GM19043 (cell line): ENCODE results near the gene ASB7.

Source experiments
- ATAC-seq: cut with Tn5 transposase; IDR thresholded peaks from one replicate; pipeline ENCODE4 v1.9.1; 2021; ENCODE audit warnings: low read depth; ENCODE audit not compliant: unreplicated experiment

ASB7 gene

GRCh38 chr15:100682468-100682867 lies 80.1 kb downstream of the ASB7 start:
- ATAC-seq = no peak

- ATAC-seq = no peak
These were observed 81.0 kb downstream of the ASB7 start for GRCh38 chr15:100683434-100683833.

GRCh38 chr15:100684591-100684990 lies 82.2 kb downstream of the ASB7 start:
- ATAC-seq = no peak

GRCh38 chr15:100686021-100686724 lies 83.8 kb downstream of the ASB7 start:
- no peak for ATAC-seq

GRCh38 chr15:100686725-100687473 lies 84.5 kb downstream of the ASB7 start:
- ATAC-seq = no peak

- no peak for ATAC-seq
These were observed 85.3 kb downstream of the ASB7 start for GRCh38 chr15:100687582-100688141.

- no peak for ATAC-seq
These were observed 86.2 kb downstream of the ASB7 start for GRCh38 chr15:100688549-100689120.

GRCh38 chr15:100689131-100689899 lies 86.9 kb downstream of the ASB7 start:
- no peak for ATAC-seq

GRCh38 chr15:100690032-100690794 lies 87.8 kb downstream of the ASB7 start:
- ATAC-seq = no peak

- ATAC-seq = no peak
These were observed 88.4 kb downstream of the ASB7 start for GRCh38 chr15:100690795-100691158.

- no peak for ATAC-seq
These were observed 88.9 kb downstream of the ASB7 start for GRCh38 chr15:100691321-100691720.

- no peak for ATAC-seq
These were observed 89.9 kb downstream of the ASB7 start for GRCh38 chr15:100692246-100692645.

GRCh38 chr15:100692671-100693070 lies 90.3 kb downstream of the ASB7 start:
- ATAC-seq = no peak

GRCh38 chr15:100693451-100693850 lies 91.1 kb downstream of the ASB7 start:
- no peak for ATAC-seq

GRCh38 chr15:100694381-100695021 lies 92.1 kb downstream of the ASB7 start:
- ATAC-seq = no peak

GRCh38 chr15:100695048-100695447 lies 92.7 kb downstream of the ASB7 start:
- no peak for ATAC-seq

- no peak for ATAC-seq
These were observed 94.1 kb downstream of the ASB7 start for GRCh38 chr15:100696452-100696851.
